ENCODE data around the gene AVP.
"Not testable (repeated sequence)": the region's sequence is repeated elsewhere in the genome, so short reads cannot be mapped to it uniquely, and the experiment has no call there.

Gene AVP

DNA sequence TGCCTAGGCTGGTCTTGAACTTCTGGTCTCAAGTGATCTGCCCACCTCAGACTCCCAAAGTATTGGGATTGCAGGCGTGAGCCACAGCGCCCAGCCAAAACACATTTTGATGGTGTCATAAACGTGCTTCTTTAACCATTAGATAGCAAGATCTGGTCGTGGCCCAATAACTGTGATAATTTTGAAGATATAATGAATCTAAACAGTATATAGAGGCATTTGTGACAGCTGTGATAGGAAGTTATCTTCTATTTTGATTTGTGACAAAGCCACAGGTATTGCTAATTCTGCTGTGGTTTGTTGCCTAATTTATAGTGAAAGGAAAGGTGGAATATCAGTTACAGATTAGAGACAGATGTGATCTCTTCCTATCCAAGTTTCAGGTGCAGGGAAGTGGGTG, 13.8 kb downstream of the AVP start:
- H3K36me3 ChIP-seq: no peaks in the 10 kb centered on the region
- no peak for TF ChIP-seq CTCF (IDR thresholded peaks at IDR 0.05)
- no peak overlapping the region for H3K27ac ChIP-seq
- H3K9me3 ChIP-seq: no peaks in the 10 kb centered on the region
- H3K4me3 ChIP-seq (ENCODE audit: low read depth in 1 of 2, low read length in 1 of 2): peak overlapping the region in 1 of 2 experiments; percentile 69
- peaks cover 87% of the 10 kb centered on the region for H3K27me3 ChIP-seq
- peaks cover 31 to 41% of the 10 kb centered on the region in 2 experiments for H3K4me1 ChIP-seq (ENCODE audit: control insufficient read depth in 1 of 2, insufficient read depth in 1 of 2, low read depth in 1 of 2, low read length in 1 of 2)

GRCh38 chr20:3068986-3069900, 15.3 kb downstream of the AVP start:
- Histone ChIP-seq H3K4me1 (ENCODE audit: control insufficient read depth in 1 of 2, insufficient read depth in 1 of 2, low read depth in 1 of 2, low read length in 1 of 2) (peaks cover 17 to 26% of the 10 kb centered on the region in 2 experiments), H3K36me3 (no peaks in the 10 kb centered on the region), H3K27ac (no peak overlapping the region), H3K27me3 (peaks cover 88% of the 10 kb centered on the region), H3K9me3 (no peaks in the 10 kb centered on the region), H3K4me3 (ENCODE audit: low read depth in 1 of 2, low read length in 1 of 2) (no peak overlapping the region)
- TF ChIP-seq CTCF (IDR thresholded peaks at IDR 0.05): no peak

GRCh38 chr20:3068075-3068474, 16.4 kb downstream of the AVP start:
- Histone ChIP-seq H3K4me1 (ENCODE audit: control insufficient read depth in 1 of 2, insufficient read depth in 1 of 2, low read depth in 1 of 2, low read length in 1 of 2) (peaks cover 17 to 26% of the 10 kb centered on the region in 2 experiments), H3K27ac (no peak overlapping the region), H3K36me3 (no peaks in the 10 kb centered on the region), H3K9me3 (no peaks in the 10 kb centered on the region), H3K4me3 (ENCODE audit: low read depth in 1 of 2, low read length in 1 of 2) (no peak overlapping the region), H3K27me3 (peaks cover 76% of the 10 kb centered on the region)
- no peak for TF ChIP-seq CTCF (IDR thresholded peaks at IDR 0.05)

DNA sequence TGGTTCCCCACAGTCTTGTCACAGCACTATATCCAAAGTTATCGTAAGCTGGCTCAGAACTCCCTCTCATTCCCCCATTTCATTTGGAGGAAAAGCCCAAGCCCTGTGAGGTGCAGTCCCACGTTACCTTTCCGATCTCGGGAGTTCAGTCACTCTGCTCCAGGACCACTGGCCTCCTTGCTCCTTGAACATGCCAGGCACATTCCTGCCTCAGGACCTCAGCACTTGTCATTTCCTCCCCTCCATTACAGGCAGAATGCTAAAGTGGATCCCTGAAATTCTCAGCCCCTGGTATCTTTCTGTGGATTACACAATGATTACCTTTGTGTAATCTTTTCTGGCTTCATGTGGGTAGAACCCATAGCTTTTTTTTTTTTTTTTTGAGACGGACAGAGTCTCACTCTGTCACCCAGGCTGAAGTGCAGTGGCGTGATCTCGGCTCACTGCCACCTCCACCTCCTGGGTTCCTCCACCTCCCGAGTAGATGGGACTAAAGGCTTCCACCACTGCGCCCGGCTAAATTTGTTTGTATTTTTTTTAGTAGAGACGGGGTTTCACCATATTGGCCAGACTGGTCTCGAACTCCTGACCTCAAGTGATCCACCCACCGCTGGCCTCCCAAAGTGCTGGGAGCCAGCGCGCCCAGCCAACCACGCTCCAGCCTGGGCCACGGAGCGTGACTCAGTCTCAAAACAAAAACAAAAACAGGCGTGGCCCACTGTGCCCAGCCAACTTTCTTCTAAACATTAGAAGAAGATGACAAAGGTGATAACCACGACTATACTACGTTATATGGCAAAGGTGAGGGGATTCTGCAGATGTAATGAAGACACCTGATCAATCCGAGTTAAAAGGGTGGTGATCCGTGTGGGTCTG, 17.1 kb downstream of the AVP start:
- Histone ChIP-seq H3K4me1 (ENCODE audit: control insufficient read depth in 1 of 2, insufficient read depth in 1 of 2, low read depth in 1 of 2, low read length in 1 of 2) (peaks cover 13 to 19% of the 10 kb centered on the region in 2 experiments), H3K27ac (no peak overlapping the region), H3K36me3 (no peaks in the 10 kb centered on the region), H3K9me3 (no peaks in the 10 kb centered on the region), H3K27me3 (peaks cover 69% of the 10 kb centered on the region), H3K4me3 (ENCODE audit: low read depth in 1 of 2, low read length in 1 of 2) (no peak overlapping the region)
- TF ChIP-seq CTCF (IDR thresholded peaks at IDR 0.05): no peak

- H3K27ac ChIP-seq; H3K4me1 ChIP-seq (ENCODE audit: control insufficient read depth in 1 of 2, insufficient read depth in 1 of 2, low read depth in 1 of 2, low read length in 1 of 2); H3K36me3 ChIP-seq; H3K4me3 ChIP-seq (ENCODE audit: low read depth in 1 of 2, low read length in 1 of 2); H3K9me3 ChIP-seq: not testable (repeated sequence)
- H3K27me3 ChIP-seq: peaks cover 40% of the 10 kb centered on the region
These were observed 20.4 kb downstream of the AVP start for GRCh38 chr20:3064119-3064518.
